K562 (cell line): ENCODE measurements around the gene RGS3. TPM values are rescaled to one million over a fixed set of nuclear protein-coding genes. Genes with fewer than 3 reads are reported as not detected.

Source experiments
- ATAC-seq: fragments of 200-7000 bp; cut with Tn5 transposase; 3 replicates; pipeline ENCODE4 v1.9.1; 2020; ENCODE audit warnings: moderate library complexity
- BruUV-seq: library from RNA; stranded (reverse); fragments of 400-500 nt; replicated peaks from 2 replicates; lab custom pipeline; 2021; lab: Mats Ljungman, UMichigan
- CTCF ChIA-PET: fragments of 300-600 bp; formaldehyde crosslinking; extraction: SDS; loops from one replicate; lab custom pipeline; 2021; ENCODE audit warnings: low intra/inter-chr PET ratio; lab: Yijun Ruan, JAX
- POLR2A ChIA-PET: fragments of 300-600, 350-650 bp; sonication (Branson Sonifier 250); formaldehyde crosslinking; extraction: SDS; loops from one replicate; lab custom pipeline; 2021; ENCODE audit warnings: antibody characterized with exemption, inconsistent platforms; lab: Yijun Ruan, JAX
- DNase-seq, 4 experiments: peaks; one replicate each; pipeline versions ENCODE4 v3.0.0 to v3.0.0-alpha.2; 2011 to 2018; ENCODE audit warnings: low spot score in 3 of 4, mixed read lengths in 3 of 4; ENCODE audit errors: extremely low read depth in 1 of 4
- FAIRE-seq: peaks from 2 replicates; lab custom pipeline; 2011; peaks lifted over from hg19 to GRCh38; lab: Jason Lieb, UNC
- H2AFZ ChIP-seq: 2 replicates; pipeline ENCODE4 v1.6.0; 2011; ENCODE audit warnings: low read depth, low read length, control low read depth, inconsistent platforms
- H3K27ac ChIP-seq: fragments of 200-600 bp; 3 replicates; pipeline ENCODE4 v1.8.0; 2011; ENCODE audit warnings: low read depth, mild to moderate bottlenecking, control low read depth, inconsistent platforms, low read length, moderate library complexity, mixed read lengths; ENCODE audit errors: extremely low read depth
- H3K27me3 ChIP-seq, 2 experiments: fragments of 300-600 bp in 1 of 2; 2 replicates in 1 of 2; 3 replicates in 1 of 2; pipeline versions ENCODE4 v1.6.0 to v1.8.0; 2011; ENCODE audit warnings: inconsistent platforms in 2 of 2, low read length in 2 of 2, mild to moderate bottlenecking in 1 of 2, mixed read lengths in 1 of 2, moderate library complexity in 1 of 2; ENCODE audit not compliant: control insufficient read depth in 2 of 2, insufficient read depth in 2 of 2
- H3K36me3 ChIP-seq: fragments of 300-600 bp; 3 replicates; pipeline ENCODE4 v1.8.0; 2011; ENCODE audit warnings: mild to moderate bottlenecking, low read length, inconsistent platforms; ENCODE audit not compliant: control insufficient read depth, insufficient read depth
- H3K4me1 ChIP-seq, 2 experiments: fragments of 200-600 bp in 1 of 2; replicated peaks in 1 of 2; 2 replicates in 1 of 2; 3 replicates in 1 of 2; pipeline versions ENCODE4 v1.5.1 to v1.8.0; 2011; ENCODE audit warnings: inconsistent platforms in 2 of 2, low read length in 2 of 2, mild to moderate bottlenecking in 1 of 2, mixed read lengths in 1 of 2, moderate library complexity in 1 of 2; ENCODE audit not compliant: control insufficient read depth in 2 of 2, insufficient read depth in 2 of 2
- H3K4me2 ChIP-seq: 2 replicates; pipeline ENCODE4 v1.6.1; 2011; ENCODE audit warnings: low read length, control low read depth, inconsistent platforms, mixed read lengths; ENCODE audit not compliant: insufficient read depth
- H3K4me3 ChIP-seq: fragments of 200-600 bp; sonication (generic), shearing (Covaris generic); 2 replicates; pipeline ENCODE4 v1.5.1; 2016; ENCODE audit warnings: control low read depth, inconsistent platforms
- H3K79me2 ChIP-seq: fragments of 200-600 bp; 3 replicates; pipeline ENCODE4 v1.8.0; 2011; ENCODE audit warnings: low read length, inconsistent platforms; ENCODE audit not compliant: control insufficient read depth, insufficient read depth
- H3K9ac ChIP-seq, 2 experiments: 2 replicates each; pipeline versions ENCODE4 v1.6.0 to v1.6.1; 2011; ENCODE audit warnings: low read depth in 2 of 2, low read length in 2 of 2, control low read depth in 1 of 2, inconsistent platforms in 1 of 2, mild to moderate bottlenecking in 1 of 2, mixed read lengths in 1 of 2; ENCODE audit not compliant: insufficient read depth in 1 of 2
- H3K9me1 ChIP-seq: one replicate; pipeline ENCODE4 v1.6.0; 2011; ENCODE audit warnings: inconsistent platforms, mild to moderate bottlenecking, low read length, moderate library complexity; ENCODE audit not compliant: control insufficient read depth, insufficient read depth
- H3K9me3 ChIP-seq: replicated peaks from 2 replicates; pipeline ENCODE4 v1.5.1; 2011; ENCODE audit warnings: low read depth, low read length, inconsistent platforms; ENCODE audit not compliant: control insufficient read depth, insufficient read depth
- H4K20me1 ChIP-seq: replicated peaks from 2 replicates; pipeline ENCODE4 v1.6.1; 2011; ENCODE audit warnings: low read length, inconsistent platforms, mixed read lengths; ENCODE audit not compliant: control insufficient read depth, insufficient read depth
- ESRRA ChIP-seq: fragments of 450-650 bp; IDR thresholded peaks from 2 replicates; pipeline ENCODE4 v1.6.1; 2014; ENCODE audit warnings: low read depth, mild to moderate bottlenecking, moderate library complexity, borderline replicate concordance
- MAFG ChIP-seq: fragments of 450-650 bp; conservative IDR thresholded peaks from 2 replicates; pipeline ENCODE4 v1.6.1; 2016; ENCODE audit warnings: missing genetic modification characterization, missing compliant biosample characterization
- MEIS2 ChIP-seq: fragments of 450-650 bp; IDR thresholded peaks from 2 replicates; pipeline ENCODE4 v1.6.1; 2014; ENCODE audit warnings: mild to moderate bottlenecking; ENCODE audit not compliant: partially characterized antibody
- NBN ChIP-seq: fragments of 450-650 bp; IDR thresholded peaks from 2 replicates; pipeline ENCODE4 v1.6.1; 2016; ENCODE audit warnings: low read depth, mild to moderate bottlenecking
- NEUROD1 ChIP-seq: fragments of 150-350 bp; IDR thresholded peaks from 2 replicates; pipeline ENCODE4 v1.6.1; 2014; ENCODE audit warnings: borderline replicate concordance, low read length, low read depth; ENCODE audit not compliant: partially characterized antibody
- NFIC ChIP-seq: fragments of 450-650 bp; IDR thresholded peaks from 2 replicates; pipeline ENCODE4 v1.6.1; 2017; ENCODE audit warnings: mild to moderate bottlenecking, inconsistent platforms
- RCOR1 ChIP-seq, 2 experiments: IDR thresholded peaks; 2 replicates each; pipeline ENCODE4 v1.6.1; 2012; ENCODE audit warnings: low read depth in 2 of 2, low read length in 2 of 2, borderline replicate concordance in 1 of 2, improper control_type of control experiment in 1 of 2
- SP1 ChIP-seq: sonication (generic); formaldehyde crosslinking; IDR thresholded peaks from 2 replicates; pipeline ENCODE4 v1.8.1; 2022; ENCODE audit warnings: mild to moderate bottlenecking, missing genetic modification reagents
- USF1 ChIP-seq: sonication (generic); formaldehyde crosslinking; IDR thresholded peaks from 2 replicates; pipeline ENCODE4 v1.9.0; 2022; ENCODE audit warnings: mild to moderate bottlenecking, missing genetic modification reagents
- ZNF3 ChIP-seq: fragments of 250-450 bp; sonication (Bioruptor Pico); IDR thresholded peaks from 2 replicates; pipeline ENCODE4 v1.5.0; 2021; ENCODE audit warnings: mild to moderate bottlenecking, moderate library complexity
- ZNF316 ChIP-seq: fragments of 450-650 bp; IDR thresholded peaks from 2 replicates; pipeline ENCODE4 v1.6.1; 2016
- ZNF766 ChIP-seq: fragments of 200-800 bp; sonication (Bioruptor generic); conservative IDR thresholded peaks from 2 replicates; pipeline ENCODE4 v1.6.1; 2016; ENCODE audit warnings: missing genetic modification characterization, missing compliant biosample characterization
- WGBS: fragments of 100-300 bp; shearing (Covaris generic); methylation state at CpG from one replicate; pipeline ENCODE4 v1.1.6; 2016; ENCODE audit warnings: low coverage, mixed read lengths; ENCODE audit not compliant: insufficient coverage; ENCODE audit errors: missing lambda C conversion rate; 5-methylcytosine and 5-hydroxymethylcytosine counted together
- in situ Hi-C: fragments of 300-500 bp; cut with MboI; formaldehyde crosslinking; loops from 4 replicates; pipeline ENCODE4 v1.15.0; 2018; ENCODE audit warnings: inconsistent platforms, mixed read lengths
- intact Hi-C: fragments of 100-400 bp; cut with micrococcal nuclease; formaldehyde crosslinking; loops from 2 replicates; pipeline ENCODE4 v1.14.2; 2022
- polyA plus RNA-seq, 8 experiments: library from polyadenylated mRNA; depleted of rRNA in 4 of 8; stranded (reverse) in 5 of 8; unstranded in 3 of 8; fragments of >200 nt; fragmentation: Nextera tagmentation in 2 of 8; fragmentation: Illumina TruSeq in 1 of 8; extraction: Ambion mirVana in 2 of 8; extraction: Trizol in 1 of 8; gene quantifications; 2 replicates each; pipeline versions ENCODE4 v1.2.1 to v1.2.3, GENCODE V29; 2011 to 2014; ENCODE audit warnings: inconsistent platforms in 1 of 8, missing spikeins in 1 of 8
- total RNA-seq, 7 experiments: library from RNA; depleted of rRNA in 6 of 7; stranded (reverse); fragments of >200 nt in 6 of 7; fragmentation: Illumina TruSeq in 2 of 7; extraction: Trizol in 2 of 7; gene quantifications; 2 replicates each; pipeline versions ENCODE4 v1.2.1 to v1.2.3, GENCODE V29; 2011 to 2021; ENCODE audit warnings: low replicate concordance in 1 of 7

The RGS3 gene
- total and polyA plus RNA-seq, 9 of the 15 experiments (the other 6 are each of a cell fraction or from before 2014, with no cell fraction given): 0.08 to 2.9 (median 0.95) TPM

DNA sequence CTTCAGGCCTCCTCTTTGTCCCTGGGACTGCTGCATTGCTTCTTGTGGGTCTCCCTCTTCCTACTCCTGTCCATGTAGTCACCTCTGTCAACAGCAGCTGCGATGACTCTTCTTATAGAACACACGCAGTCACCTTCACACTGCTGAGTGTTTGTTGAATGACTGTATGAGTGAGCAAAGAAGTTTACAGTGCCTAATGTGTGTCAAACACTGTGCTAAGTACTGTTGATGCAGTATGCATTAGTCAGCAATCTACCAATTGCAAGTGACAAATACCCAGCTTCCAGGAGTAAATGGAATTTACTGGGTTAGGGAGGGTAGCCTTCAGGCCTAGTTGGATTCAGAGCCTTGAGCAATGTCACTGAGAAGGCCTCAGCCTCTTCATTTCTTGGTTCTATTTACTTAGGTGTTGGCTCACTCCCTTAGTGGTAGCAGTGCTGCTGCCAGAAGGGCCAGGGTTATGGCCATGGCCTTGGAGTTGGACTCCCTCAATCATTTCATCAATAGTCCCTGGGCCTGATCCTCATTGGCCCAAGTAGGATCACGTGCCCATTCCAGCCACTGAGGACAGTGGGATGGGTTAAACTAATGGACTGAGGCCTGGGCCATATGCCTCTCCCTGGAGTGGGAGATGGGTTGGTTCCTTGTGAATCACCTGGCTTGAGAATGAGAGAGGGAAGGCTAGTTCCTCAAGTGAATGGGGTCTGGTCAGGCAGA, 93.5 kb downstream of the RGS3 start (continued):
- peak; percentile 77 for TF ChIP-seq ZNF3
- TF ChIP-seq NBN: no peak
- TF ChIP-seq USF1 (CRISPR knock-in tag): peak; percentile 88
- peak; percentile 66 for TF ChIP-seq ZNF316
- no peak for TF ChIP-seq MEIS2
- TF ChIP-seq NEUROD1: no peak
- 0 out of 2 replicates have a peak, but pooled peaks have one; percentile 33 for TF ChIP-seq MAFG (tag)

GRCh38 chr9:113558632-113559502, 95.3 kb downstream of the RGS3 start:
- H3K27me3 ChIP-seq: peaks cover 0 to 7% of the 10 kb centered on the region in 2 experiments; a peak in 2 of 5 replicates
- DNase-seq (peak in 1 of 4 experiments; percentile 47), ATAC-seq (peak; percentile 69), FAIRE-seq (peak; percentile 32)
- H4K20me1 ChIP-seq: no peaks in the 10 kb centered on the region
- H3K4me3 ChIP-seq: no peak overlapping the region
- CTCF ChIA-PET: no interaction called here
- H3K27ac ChIP-seq: no peak overlapping the region
- WGBS: 21% methylated on average over 6 of the region's 7 CpGs
- H3K4me2 ChIP-seq: no peak overlapping the region; the same call in 1 of the 2 replicates
- peaks cover 7 to 9% of the 10 kb centered on the region in 2 experiments for H3K4me1 ChIP-seq
- no peaks in the 10 kb centered on the region for H3K79me2 ChIP-seq
- intact Hi-C loops: no loop called here
- peak overlapping the region; percentile 79 for H2AFZ ChIP-seq
- in situ Hi-C loops: no loop called here
- peak overlapping the region in 1 of 2 experiments; percentile 82; a peak in 2 of 4 replicates for H3K9ac ChIP-seq
- H3K9me3 ChIP-seq: no peaks in the 10 kb centered on the region
- no peaks in the 10 kb centered on the region for H3K9me1 ChIP-seq
- H3K36me3 ChIP-seq: no peaks in the 10 kb centered on the region
- POLR2A ChIA-PET: interaction anchor here (0.8 to 1.3 kb wide), 5 partner anchors 10 to 149 kb away, joined by 3 to 4 read pairs (median 3); partner anchors contain the start of genes C9orf43 and POLE3
- BruUV-seq: no TSS peak
- TF ChIP-seq SP1 (CRISPR knock-in tag) (no peak), ZNF766 (CRISPR knock-in tag) (no peak), RCOR1 (IDR thresholded peaks at IDR 0.05; ENCODE audit: borderline replicate concordance in 1 of 2, low read depth in 2 of 2, low read length in 2 of 2) (0 out of 4 replicates have a peak, but pooled peaks of 1 of the 2 experiments have one; percentile 20), ESRRA (peak; percentile 92), NFIC (peak; percentile 88)
